IMR-90 (cell line): ENCODE data around the gene EXOC6B. TPM values are rescaled to one million over a fixed set of nuclear protein-coding genes. Genes with fewer than 3 reads are reported as not detected.

ENCODE experiments used
- ATAC-seq: fragments of 200-7000 bp; cut with Tn5 transposase; 2 replicates; pipeline ENCODE4 v1.9.1; 2020; ENCODE audit warnings: low read depth, mild to moderate bottlenecking, moderate library complexity
- BruUV-seq: library from RNA; stranded (reverse); fragments of 400-500 nt; replicated peaks from 2 replicates; lab custom pipeline; 2021; lab: Mats Ljungman, UMichigan
- CTCF ChIA-PET: fragments of 300-600 bp; formaldehyde crosslinking; extraction: SDS; loops from one replicate; lab custom pipeline; 2021; ENCODE audit warnings: antibody characterized with exemption; lab: Yijun Ruan, JAX
- POLR2A ChIA-PET: fragments of 300-600 bp; sonication (Branson Sonifier 250); formaldehyde crosslinking; loops from one replicate; lab custom pipeline; 2022; ENCODE audit warnings: antibody characterized with exemption; ENCODE audit not compliant: unreplicated experiment; lab: Charles Lee
- DNase-seq: peaks from one replicate; pipeline ENCODE4 v3.0.0; 2013
- H2AFZ ChIP-seq: replicated peaks from 2 replicates; pipeline ENCODE3; 2013; ENCODE audit warnings: low read length, mild to moderate bottlenecking; ENCODE audit not compliant: poor library complexity
- H2AK5ac ChIP-seq: 2 replicates; pipeline ENCODE4 v1.6.1; 2013; ENCODE audit warnings: low read depth, low read length, inconsistent platforms
- H2AK9ac ChIP-seq: replicated peaks from 2 replicates; pipeline ENCODE3; 2013; ENCODE audit warnings: mild to moderate bottlenecking, low read depth, low read length, moderate library complexity; ENCODE audit not compliant: poor library complexity
- H2BK120ac ChIP-seq: 2 replicates; pipeline ENCODE4 v1.6.1; 2013; ENCODE audit warnings: low read depth, low read length, inconsistent platforms
- H2BK15ac ChIP-seq: 3 replicates; pipeline ENCODE4 v1.6.1; 2013; ENCODE audit warnings: low read depth, low read length, inconsistent platforms
- H2BK20ac ChIP-seq: 2 replicates; pipeline ENCODE4 v1.6.1; 2013; ENCODE audit warnings: low read depth, mild to moderate bottlenecking, inconsistent platforms, low read length, moderate library complexity
- H2BK5ac ChIP-seq: 2 replicates; pipeline ENCODE4 v1.6.1; 2013; ENCODE audit warnings: mild to moderate bottlenecking, low read depth, low read length, inconsistent platforms; ENCODE audit not compliant: poor library complexity, severe bottlenecking
- H3K14ac ChIP-seq: replicated peaks from 2 replicates; pipeline ENCODE4 v1.6.1; 2013; ENCODE audit warnings: low read depth, low read length, inconsistent platforms
- H3K18ac ChIP-seq: 2 replicates; pipeline ENCODE4 v1.6.1; 2013; ENCODE audit warnings: low read depth, low read length, control low read depth
- H3K23ac ChIP-seq: 2 replicates; pipeline ENCODE4 v1.6.1; 2013; ENCODE audit warnings: low read depth, low read length, inconsistent platforms
- H3K27ac ChIP-seq: 2 replicates; pipeline ENCODE4 v1.5.1; 2013; ENCODE audit warnings: mild to moderate bottlenecking, control low read depth, low read length; ENCODE audit not compliant: insufficient read depth
- H3K27me3 ChIP-seq: 2 replicates; pipeline ENCODE4 v1.6.1; 2013; ENCODE audit warnings: low read length; ENCODE audit not compliant: control insufficient read depth, insufficient read depth
- H3K36me3 ChIP-seq: 2 replicates; pipeline ENCODE4 v1.6.1; 2013; ENCODE audit warnings: low read length, mixed read lengths; ENCODE audit not compliant: control insufficient read depth, insufficient read depth
- H3K4ac ChIP-seq: 2 replicates; pipeline ENCODE4 v1.6.1; 2013; ENCODE audit warnings: low read depth, low read length, inconsistent platforms
- H3K4me1 ChIP-seq: 2 replicates; pipeline ENCODE4 v1.6.1; 2013; ENCODE audit warnings: low read length, mixed read lengths; ENCODE audit not compliant: control insufficient read depth, insufficient read depth
- H3K4me2 ChIP-seq: 2 replicates; pipeline ENCODE4 v1.6.1; 2013; ENCODE audit warnings: low read depth, mild to moderate bottlenecking, control low read depth, low read length, moderate library complexity
- H3K4me3 ChIP-seq: 2 replicates; pipeline ENCODE4 v1.5.1; 2013; ENCODE audit warnings: low read depth, mild to moderate bottlenecking, control low read depth, low read length, moderate library complexity; ENCODE audit not compliant: insufficient read depth
- H3K56ac ChIP-seq: 2 replicates; pipeline ENCODE4 v1.6.1; 2013; ENCODE audit warnings: low read length, inconsistent platforms; ENCODE audit not compliant: insufficient read depth; ENCODE audit errors: extremely low read depth
- H3K79me1 ChIP-seq, 2 experiments: 2 replicates each; pipeline ENCODE4 v1.6.1; 2013; ENCODE audit warnings: low read length in 2 of 2, inconsistent platforms in 1 of 2, low read depth in 1 of 2
- H3K9ac ChIP-seq: 2 replicates; pipeline ENCODE4 v1.6.1; 2013; ENCODE audit warnings: low read depth, low read length, control low read depth
- H3K9me1 ChIP-seq: 2 replicates; pipeline ENCODE4 v1.6.1; 2013; ENCODE audit warnings: low read length, inconsistent platforms; ENCODE audit not compliant: insufficient read depth
- H3K9me3 ChIP-seq: 2 replicates; pipeline ENCODE4 v1.6.1; 2013; ENCODE audit warnings: low read length; ENCODE audit not compliant: control insufficient read depth, insufficient read depth
- H4K20me1 ChIP-seq: 2 replicates; pipeline ENCODE4 v1.6.1; 2013; ENCODE audit warnings: low read length, inconsistent platforms; ENCODE audit not compliant: insufficient read depth
- H4K5ac ChIP-seq: 2 replicates; pipeline ENCODE4 v1.6.1; 2013; ENCODE audit warnings: mild to moderate bottlenecking, low read depth, low read length, control low read depth
- H4K8ac ChIP-seq, 2 experiments: 2 replicates each; pipeline ENCODE4 v1.6.1; 2013; ENCODE audit warnings: low read depth in 2 of 2, low read length in 2 of 2, control low read depth in 1 of 2, inconsistent platforms in 1 of 2
- H4K91ac ChIP-seq: 2 replicates; pipeline ENCODE4 v1.6.1; 2013; ENCODE audit warnings: low read depth, low read length, inconsistent platforms; ENCODE audit not compliant: insufficient read depth
- BHLHE40 ChIP-seq: fragments of 150-350 bp; IDR thresholded peaks from 2 replicates; pipeline ENCODE4 v1.6.1; 2016; ENCODE audit warnings: mild to moderate bottlenecking, low read depth, low read length
- CEBPB ChIP-seq: IDR thresholded peaks from 2 replicates; pipeline ENCODE4 v1.6.1; 2012; ENCODE audit warnings: low read depth, low read length, improper control_type of control experiment
- CHD1 ChIP-seq: IDR thresholded peaks from 2 replicates; pipeline ENCODE4 v1.6.1; 2012; ENCODE audit warnings: low read depth, low read length, improper control_type of control experiment
- FOS ChIP-seq: fragments of 150-350 bp; IDR thresholded peaks from 2 replicates; pipeline ENCODE4 v1.6.1; 2016; ENCODE audit warnings: low read depth, low read length
- MAFK ChIP-seq: IDR thresholded peaks from 2 replicates; pipeline ENCODE4 v1.6.1; 2012; ENCODE audit warnings: low read depth, low read length, improper control_type of control experiment
- MAZ ChIP-seq: IDR thresholded peaks from 2 replicates; pipeline ENCODE4 v1.6.1; 2012; ENCODE audit warnings: low read depth, mild to moderate bottlenecking, low read length, improper control_type of control experiment, moderate library complexity, borderline replicate concordance
- MXI1 ChIP-seq: IDR thresholded peaks from 2 replicates; pipeline ENCODE4 v1.6.1; 2012; ENCODE audit warnings: low read depth, mild to moderate bottlenecking, low read length, moderate library complexity, borderline replicate concordance
- NFE2L2 ChIP-seq: fragments of 150-350 bp; IDR thresholded peaks from 2 replicates; pipeline ENCODE4 v1.6.1; 2016; ENCODE audit warnings: low read depth, mild to moderate bottlenecking, low read length
- RAD21 ChIP-seq: IDR thresholded peaks from 2 replicates; pipeline ENCODE4 v1.6.1; 2012; ENCODE audit warnings: low read length, improper control_type of control experiment
- RFX5 ChIP-seq: IDR thresholded peaks from 2 replicates; pipeline ENCODE4 v1.8.0; 2012; ENCODE audit warnings: low read depth, mild to moderate bottlenecking, low read length, moderate library complexity
- WGBS, 2 experiments: methylation state at CpG; one replicate each; pipeline versions ENCODE4 v1.1.5 to v1.1.7; 2013; ENCODE audit warnings: missing lambda C conversion rate in 2 of 2; ENCODE audit not compliant: insufficient read length in 1 of 2; ENCODE audit errors: extremely low coverage in 2 of 2; 5-methylcytosine and 5-hydroxymethylcytosine counted together
- dilution Hi-C: fragments of 300-500 bp; cut with HindIII; formaldehyde crosslinking; loops from one replicate; pipeline ENCODE4 v1.14.3; 2018; ENCODE audit warnings: low sequenced_read_pairs; ENCODE audit not compliant: unreplicated experiment
- in situ Hi-C: fragments of 300-500 bp; cut with MboI; formaldehyde crosslinking; loops from 3 replicates; pipeline ENCODE4 v1.14.3; 2019; ENCODE audit warnings: low sequenced_read_pairs, inconsistent platforms, mixed read lengths
- intact Hi-C: fragments of 100-400 bp; cut with micrococcal nuclease; formaldehyde crosslinking; loops from 2 replicates; pipeline ENCODE4 v1.10.0; 2022
- polyA plus RNA-seq, 3 experiments: library from polyadenylated mRNA; depleted of rRNA; stranded (reverse); fragments of >200 nt; gene quantifications; 2 replicates each; pipeline ENCODE4 v1.2.3, GENCODE V29; 2012; ENCODE audit warnings: low replicate concordance in 1 of 3
- total RNA-seq: library from RNA; depleted of rRNA; stranded (reverse); fragments of >200 nt; gene quantifications from 2 replicates; pipeline ENCODE4 v1.2.3, GENCODE V29; 2012
- TF ChIP-seq, protein P1 (sequence below): conservative IDR thresholded peaks from 2 replicates; pipeline ENCODE4 v1.5.1; 2012; ENCODE audit warnings: mild to moderate bottlenecking, low read depth, low read length, improper control_type of control experiment
- TF ChIP-seq, protein P2 (sequence below): fragments of 150-350 bp; IDR thresholded peaks from 2 replicates; pipeline ENCODE4 v1.6.1; 2017; ENCODE audit warnings: mild to moderate bottlenecking, antibody characterized with exemption, low read length, low read depth

Gene EXOC6B
- total and polyA plus RNA-seq, 2 of the 4 experiments (the other 2 are of a cell fraction): 10.2 to 29.4 TPM

DNA sequence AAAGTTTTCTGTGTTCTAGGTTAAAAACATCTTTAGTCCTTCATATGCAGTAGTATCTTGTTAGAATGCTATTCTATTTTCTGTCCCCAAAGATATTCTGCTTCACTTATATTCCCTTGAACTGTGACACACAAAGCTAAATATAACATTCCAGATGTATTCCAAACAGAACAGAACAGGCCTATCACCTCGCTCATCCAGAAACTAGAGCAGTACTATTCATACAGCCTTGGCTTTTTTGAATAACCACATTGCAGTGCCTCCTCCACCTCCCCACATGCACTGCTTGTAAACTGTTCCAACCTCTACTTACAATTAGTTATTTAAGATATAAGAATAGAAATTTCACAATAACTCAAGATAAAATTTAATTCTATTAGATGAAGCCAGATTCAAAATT, 196.8 kb downstream of the EXOC6B start:
- intact Hi-C loops: loop anchor here (5.0 kb wide), 1 partner anchor 88 kb away; no protein-coding TSS in a partner anchor

More for the DNA sequence above, 196.8 kb downstream of the EXOC6B start:
- Histone ChIP-seq H3K79me1 (peaks cover 2 to 4% of the 10 kb centered on the region in 2 experiments; a peak in 2 of 4 replicates), H4K91ac (no peak overlapping the region), H4K8ac (no peak overlapping the region), H2AFZ (no peak overlapping the region), H2BK5ac (no peak overlapping the region), H2BK15ac (no peak overlapping the region), H4K20me1 (no peaks in the 10 kb centered on the region; the same call in 1 of the 2 replicates), H3K4me2 (no peak overlapping the region), H3K9ac (no peak overlapping the region), H3K23ac (no peak overlapping the region), H3K14ac (no peak overlapping the region), H3K27me3 (no peaks in the 10 kb centered on the region), H2AK5ac (no peak overlapping the region), H2AK9ac (no peak overlapping the region), H3K18ac (no peak overlapping the region), H2BK20ac (no peak overlapping the region), H3K36me3 (no peaks in the 10 kb centered on the region), H3K56ac (no peak overlapping the region), H4K5ac (no peak overlapping the region), H3K4ac (no peak overlapping the region), H3K9me1 (no peaks in the 10 kb centered on the region), H2BK120ac (no peak overlapping the region), H3K27ac (no peak overlapping the region), H3K9me3 (no peaks in the 10 kb centered on the region), H3K4me1 (no peaks in the 10 kb centered on the region), H3K4me3 (no peak overlapping the region)
- no CpG with 5 or more reads among the region's 1 CpG for WGBS, 2 experiments
- POLR2A ChIA-PET: interaction anchor here (0.6 kb wide), 1 partner anchor 15 kb away, joined by 3 read pairs; no protein-coding TSS in a partner anchor
- dilution Hi-C loops: no loop called here
- in situ Hi-C loops: no loop called here
- no TSS peak for BruUV-seq
- DNase-seq: peak; percentile 56
- TF ChIP-seq CEBPB (no peak), RFX5 (no peak), MXI1 (no peak), NFE2L2 (no peak), FOS (no peak), CHD1 (no peak), BHLHE40 (no peak), MAZ (no peak), RAD21 (no peak), MAFK (no peak)
- TF ChIP-seq, protein P1, sequence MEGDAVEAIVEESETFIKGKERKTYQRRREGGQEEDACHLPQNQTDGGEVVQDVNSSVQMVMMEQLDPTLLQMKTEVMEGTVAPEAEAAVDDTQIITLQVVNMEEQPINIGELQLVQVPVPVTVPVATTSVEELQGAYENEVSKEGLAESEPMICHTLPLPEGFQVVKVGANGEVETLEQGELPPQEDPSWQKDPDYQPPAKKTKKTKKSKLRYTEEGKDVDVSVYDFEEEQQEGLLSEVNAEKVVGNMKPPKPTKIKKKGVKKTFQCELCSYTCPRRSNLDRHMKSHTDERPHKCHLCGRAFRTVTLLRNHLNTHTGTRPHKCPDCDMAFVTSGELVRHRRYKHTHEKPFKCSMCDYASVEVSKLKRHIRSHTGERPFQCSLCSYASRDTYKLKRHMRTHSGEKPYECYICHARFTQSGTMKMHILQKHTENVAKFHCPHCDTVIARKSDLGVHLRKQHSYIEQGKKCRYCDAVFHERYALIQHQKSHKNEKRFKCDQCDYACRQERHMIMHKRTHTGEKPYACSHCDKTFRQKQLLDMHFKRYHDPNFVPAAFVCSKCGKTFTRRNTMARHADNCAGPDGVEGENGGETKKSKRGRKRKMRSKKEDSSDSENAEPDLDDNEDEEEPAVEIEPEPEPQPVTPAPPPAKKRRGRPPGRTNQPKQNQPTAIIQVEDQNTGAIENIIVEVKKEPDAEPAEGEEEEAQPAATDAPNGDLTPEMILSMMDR: no peak
- TF ChIP-seq, protein P2, sequence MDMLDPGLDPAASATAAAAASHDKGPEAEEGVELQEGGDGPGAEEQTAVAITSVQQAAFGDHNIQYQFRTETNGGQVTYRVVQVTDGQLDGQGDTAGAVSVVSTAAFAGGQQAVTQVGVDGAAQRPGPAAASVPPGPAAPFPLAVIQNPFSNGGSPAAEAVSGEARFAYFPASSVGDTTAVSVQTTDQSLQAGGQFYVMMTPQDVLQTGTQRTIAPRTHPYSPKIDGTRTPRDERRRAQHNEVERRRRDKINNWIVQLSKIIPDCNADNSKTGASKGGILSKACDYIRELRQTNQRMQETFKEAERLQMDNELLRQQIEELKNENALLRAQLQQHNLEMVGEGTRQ: no peak
- peak; percentile 79 for ATAC-seq
- CTCF ChIA-PET: no interaction called here
